ENCODE results near the gene SSH2.

SSH2 gene

GRCh38 chr17:29617481-29618271 lies 312.4 kb downstream of the SSH2 start:
- H3K4me3 Mint-ChIP-seq = peak overlapping the region; percentile 82
- ATAC-seq (peak; percentile 60), DNase-seq (ENCODE audit: low spot score in 2 of 2) (peak; percentile 86 to 92)
- H3K9me3 Mint-ChIP-seq = no peaks in the 10 kb centered on the region
- H3K4me1 Mint-ChIP-seq = peaks cover 49% of the 10 kb centered on the region
- H3K27ac Mint-ChIP-seq = peak overlapping the region; percentile 85
- H3K36me3 Mint-ChIP-seq = peaks cover 28% of the 10 kb centered on the region

- peak overlapping the region; percentile 85 for H3K27ac Mint-ChIP-seq
- peak; percentile 85 to 96 for DNase-seq (ENCODE audit: low spot score in 2 of 2)
- peak overlapping the region; percentile 82 for H3K4me3 Mint-ChIP-seq
- peaks cover 44% of the 10 kb centered on the region for H3K4me1 Mint-ChIP-seq
- ATAC-seq = peak; percentile 79
- H3K36me3 Mint-ChIP-seq = peaks cover 25% of the 10 kb centered on the region
- no peaks in the 10 kb centered on the region for H3K9me3 Mint-ChIP-seq
These were observed 312.9 kb downstream of the SSH2 start for GRCh38 chr17:29617125-29617480.

- Mint-ChIP-seq H3K4me3 (peak overlapping the region; percentile 82), H3K27ac (peak overlapping the region; percentile 85), H3K36me3 (peaks cover 22% of the 10 kb centered on the region), H3K9me3 (no peaks in the 10 kb centered on the region), H3K4me1 (peaks cover 41% of the 10 kb centered on the region)
- no peak for ATAC-seq
- no peak for DNase-seq (ENCODE audit: low spot score in 2 of 2)
These were observed 313.6 kb downstream of the SSH2 start for GRCh38 chr17:29616300-29617048.

GRCh38 chr17:29615492-29616299 lies 314.3 kb downstream of the SSH2 start:
- no peaks in the 10 kb centered on the region for H3K9me3 Mint-ChIP-seq
- H3K4me1 Mint-ChIP-seq = peaks cover 41% of the 10 kb centered on the region
- H3K4me3 Mint-ChIP-seq = peak overlapping the region; percentile 82
- DNase-seq (ENCODE audit: low spot score in 2 of 2) (peak; percentile 80 to 91), ATAC-seq (peak; percentile 74)
- H3K36me3 Mint-ChIP-seq = peaks cover 22% of the 10 kb centered on the region
- peak overlapping the region; percentile 84 for H3K27ac Mint-ChIP-seq

GRCh38 chr17:29615048-29615385 lies 315.0 kb downstream of the SSH2 start:
- Mint-ChIP-seq H3K4me3 (peak overlapping the region; percentile 82), H3K9me3 (no peaks in the 10 kb centered on the region), H3K4me1 (peaks cover 41% of the 10 kb centered on the region), H3K36me3 (peaks cover 22% of the 10 kb centered on the region), H3K27ac (peak overlapping the region; percentile 84)
- ATAC-seq (peak; percentile 57), DNase-seq (ENCODE audit: low spot score in 2 of 2) (no peak)

- peaks cover 22% of the 10 kb centered on the region for H3K36me3 Mint-ChIP-seq
- no peaks in the 10 kb centered on the region for H3K9me3 Mint-ChIP-seq
- H3K4me1 Mint-ChIP-seq = peaks cover 41% of the 10 kb centered on the region
- ATAC-seq (no peak), DNase-seq (ENCODE audit: low spot score in 2 of 2) (no peak)
- peak overlapping the region; percentile 82 for H3K4me3 Mint-ChIP-seq
- peak overlapping the region; percentile 84 for H3K27ac Mint-ChIP-seq
These were observed 315.5 kb downstream of the SSH2 start for GRCh38 chr17:29614349-29615047.

GRCh38 chr17:29613856-29614255 lies 316.2 kb downstream of the SSH2 start:
- Mint-ChIP-seq H3K36me3 (peaks cover 22% of the 10 kb centered on the region), H3K9me3 (no peaks in the 10 kb centered on the region), H3K27ac (no peak overlapping the region), H3K4me1 (peaks cover 41% of the 10 kb centered on the region), H3K4me3 (peak overlapping the region; percentile 82)
- DNase-seq (ENCODE audit: low spot score in 2 of 2) (no peak), ATAC-seq (no peak)

GRCh38 chr17:29613352-29613837 lies 316.6 kb downstream of the SSH2 start:
- DNase-seq (ENCODE audit: low spot score in 2 of 2) = peak; percentile 97 to 98

GRCh38 chr17:29612404-29613280 lies 317.4 kb downstream of the SSH2 start:
- peak overlapping the region; percentile 82 for H3K4me3 Mint-ChIP-seq
- no peak overlapping the region for H3K27ac Mint-ChIP-seq
- H3K36me3 Mint-ChIP-seq = peaks cover 21% of the 10 kb centered on the region
- no peak for DNase-seq (ENCODE audit: low spot score in 2 of 2)
- no peak for ATAC-seq
- peaks cover 40% of the 10 kb centered on the region for H3K4me1 Mint-ChIP-seq
- H3K9me3 Mint-ChIP-seq = no peaks in the 10 kb centered on the region

More at GRCh38 chr17:29613352-29613837, 316.6 kb downstream of the SSH2 start:
- peak; percentile 60 for ATAC-seq
- Mint-ChIP-seq H3K4me3 (peak overlapping the region; percentile 82), H3K9me3 (no peaks in the 10 kb centered on the region), H3K36me3 (peaks cover 22% of the 10 kb centered on the region), H3K27ac (no peak overlapping the region), H3K4me1 (peaks cover 41% of the 10 kb centered on the region)

- Mint-ChIP-seq H3K4me1 (peaks cover 35% of the 10 kb centered on the region), H3K4me3 (no peak overlapping the region), H3K27ac (no peak overlapping the region), H3K36me3 (peaks cover 15% of the 10 kb centered on the region), H3K9me3 (no peaks in the 10 kb centered on the region)
- DNase-seq (ENCODE audit: low spot score in 2 of 2) (no peak), ATAC-seq (no peak)
These were observed 318.0 kb downstream of the SSH2 start for GRCh38 chr17:29612094-29612403.

GRCh38 chr17:29611351-29612093 lies 318.5 kb downstream of the SSH2 start:
- H3K27ac Mint-ChIP-seq = no peak overlapping the region
- DNase-seq (ENCODE audit: low spot score in 2 of 2) (no peak), ATAC-seq (no peak)
- H3K4me3 Mint-ChIP-seq = no peak overlapping the region
- peaks cover 12% of the 10 kb centered on the region for H3K36me3 Mint-ChIP-seq
- H3K4me1 Mint-ChIP-seq = peaks cover 29% of the 10 kb centered on the region
- no peaks in the 10 kb centered on the region for H3K9me3 Mint-ChIP-seq

GRCh38 chr17:29610395-29610794 lies 319.6 kb downstream of the SSH2 start:
- Mint-ChIP-seq H3K4me3 (no peak overlapping the region), H3K27ac (no peak overlapping the region)
- no peak for DNase-seq (ENCODE audit: low spot score in 2 of 2)

GRCh38 chr17:29608986-29609385 lies 321.0 kb downstream of the SSH2 start:
- DNase-seq (ENCODE audit: low spot score in 2 of 2) = no peak
- ATAC-seq = no peak
- Mint-ChIP-seq H3K4me1 (peaks cover 4% of the 10 kb centered on the region), H3K9me3 (no peaks in the 10 kb centered on the region), H3K27ac (no peak overlapping the region), H3K36me3 (no peaks in the 10 kb centered on the region), H3K4me3 (no peak overlapping the region)

More at GRCh38 chr17:29610395-29610794, 319.6 kb downstream of the SSH2 start:
- no peaks in the 10 kb centered on the region for H3K9me3 Mint-ChIP-seq
- H3K36me3 Mint-ChIP-seq = peaks cover 6% of the 10 kb centered on the region
- no peak for ATAC-seq
- peaks cover 18% of the 10 kb centered on the region for H3K4me1 Mint-ChIP-seq

Measured in stimulated activated effector memory CD8-positive, alpha-beta T cell treated with anti-CD3 and anti-CD28 coated beads, Interleukin-12 subunit alpha, Interleukin-12 subunit beta, amount 100 ng/mL, for 72 hours (primary cell).